Panc1 (cell line): Measurements from ENCODE around the gene GPC6.

Experiments used
- SIN3A ChIP-seq: IDR thresholded peaks from 2 replicates; pipeline ENCODE4 v1.6.1; 2012; ENCODE audit warnings: low read depth, mild to moderate bottlenecking, low read length, moderate library complexity, borderline replicate concordance; ENCODE audit not compliant: insufficient read depth
- TF ChIP-seq, protein P1 (sequence below), 2 experiments: IDR thresholded peaks; 2 replicates each; pipeline ENCODE4 v1.6.1; 2011 to 2012; ENCODE audit warnings: low read depth in 2 of 2, control low read depth in 1 of 2, low read length in 1 of 2, mild to moderate bottlenecking in 1 of 2, moderate library complexity in 1 of 2; ENCODE audit not compliant: insufficient read depth in 1 of 2
- TF ChIP-seq, protein P2 (sequence below): fragments of 450-650 bp; IDR thresholded peaks from 2 replicates; pipeline ENCODE4 v1.5.1; 2017; ENCODE audit warnings: mild to moderate bottlenecking

DNA sequence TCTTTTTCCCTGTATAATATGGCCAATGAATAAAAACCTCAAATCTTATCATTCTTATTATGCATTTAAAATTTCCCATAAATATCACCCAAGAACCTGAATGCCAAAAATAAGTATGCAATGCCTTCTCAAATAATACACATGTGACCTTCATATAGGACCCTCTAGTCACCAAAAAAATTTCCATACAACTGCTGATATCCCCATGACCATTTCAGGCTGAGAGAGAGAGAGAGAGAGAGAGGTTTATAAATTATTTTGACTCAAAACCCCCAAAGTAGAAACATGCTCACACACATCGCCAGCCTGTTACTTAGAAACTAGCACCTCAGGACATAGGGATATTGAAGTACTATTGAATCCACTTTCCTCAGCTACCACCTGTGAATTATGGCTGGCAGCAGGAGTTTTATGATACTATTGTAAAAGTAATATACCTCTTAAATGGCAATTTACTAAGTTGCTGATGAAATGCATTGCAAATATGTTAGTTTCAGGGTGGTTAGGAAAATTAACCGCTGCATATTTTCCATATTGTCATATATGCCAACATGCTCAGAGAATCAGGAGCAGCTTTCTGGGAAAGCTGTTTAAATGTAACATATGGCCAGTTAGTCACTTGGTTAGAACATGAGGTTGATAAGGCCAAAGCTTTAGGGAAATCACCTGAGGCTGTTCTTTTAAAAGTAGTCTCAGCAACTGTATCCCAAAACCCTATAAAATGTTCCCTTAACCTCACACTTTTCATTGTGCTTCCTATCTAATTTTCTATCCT is 1022.0 kb downstream of the GPC6 start:
- TF ChIP-seq, protein P1, sequence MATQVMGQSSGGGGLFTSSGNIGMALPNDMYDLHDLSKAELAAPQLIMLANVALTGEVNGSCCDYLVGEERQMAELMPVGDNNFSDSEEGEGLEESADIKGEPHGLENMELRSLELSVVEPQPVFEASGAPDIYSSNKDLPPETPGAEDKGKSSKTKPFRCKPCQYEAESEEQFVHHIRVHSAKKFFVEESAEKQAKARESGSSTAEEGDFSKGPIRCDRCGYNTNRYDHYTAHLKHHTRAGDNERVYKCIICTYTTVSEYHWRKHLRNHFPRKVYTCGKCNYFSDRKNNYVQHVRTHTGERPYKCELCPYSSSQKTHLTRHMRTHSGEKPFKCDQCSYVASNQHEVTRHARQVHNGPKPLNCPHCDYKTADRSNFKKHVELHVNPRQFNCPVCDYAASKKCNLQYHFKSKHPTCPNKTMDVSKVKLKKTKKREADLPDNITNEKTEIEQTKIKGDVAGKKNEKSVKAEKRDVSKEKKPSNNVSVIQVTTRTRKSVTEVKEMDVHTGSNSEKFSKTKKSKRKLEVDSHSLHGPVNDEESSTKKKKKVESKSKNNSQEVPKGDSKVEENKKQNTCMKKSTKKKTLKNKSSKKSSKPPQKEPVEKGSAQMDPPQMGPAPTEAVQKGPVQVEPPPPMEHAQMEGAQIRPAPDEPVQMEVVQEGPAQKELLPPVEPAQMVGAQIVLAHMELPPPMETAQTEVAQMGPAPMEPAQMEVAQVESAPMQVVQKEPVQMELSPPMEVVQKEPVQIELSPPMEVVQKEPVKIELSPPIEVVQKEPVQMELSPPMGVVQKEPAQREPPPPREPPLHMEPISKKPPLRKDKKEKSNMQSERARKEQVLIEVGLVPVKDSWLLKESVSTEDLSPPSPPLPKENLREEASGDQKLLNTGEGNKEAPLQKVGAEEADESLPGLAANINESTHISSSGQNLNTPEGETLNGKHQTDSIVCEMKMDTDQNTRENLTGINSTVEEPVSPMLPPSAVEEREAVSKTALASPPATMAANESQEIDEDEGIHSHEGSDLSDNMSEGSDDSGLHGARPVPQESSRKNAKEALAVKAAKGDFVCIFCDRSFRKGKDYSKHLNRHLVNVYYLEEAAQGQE (IDR thresholded peaks at IDR 0.05; ENCODE audit: insufficient read depth in 1 of 2, low read depth in 2 of 2, low read length in 1 of 2) = no peak
- TF ChIP-seq, protein P2, sequence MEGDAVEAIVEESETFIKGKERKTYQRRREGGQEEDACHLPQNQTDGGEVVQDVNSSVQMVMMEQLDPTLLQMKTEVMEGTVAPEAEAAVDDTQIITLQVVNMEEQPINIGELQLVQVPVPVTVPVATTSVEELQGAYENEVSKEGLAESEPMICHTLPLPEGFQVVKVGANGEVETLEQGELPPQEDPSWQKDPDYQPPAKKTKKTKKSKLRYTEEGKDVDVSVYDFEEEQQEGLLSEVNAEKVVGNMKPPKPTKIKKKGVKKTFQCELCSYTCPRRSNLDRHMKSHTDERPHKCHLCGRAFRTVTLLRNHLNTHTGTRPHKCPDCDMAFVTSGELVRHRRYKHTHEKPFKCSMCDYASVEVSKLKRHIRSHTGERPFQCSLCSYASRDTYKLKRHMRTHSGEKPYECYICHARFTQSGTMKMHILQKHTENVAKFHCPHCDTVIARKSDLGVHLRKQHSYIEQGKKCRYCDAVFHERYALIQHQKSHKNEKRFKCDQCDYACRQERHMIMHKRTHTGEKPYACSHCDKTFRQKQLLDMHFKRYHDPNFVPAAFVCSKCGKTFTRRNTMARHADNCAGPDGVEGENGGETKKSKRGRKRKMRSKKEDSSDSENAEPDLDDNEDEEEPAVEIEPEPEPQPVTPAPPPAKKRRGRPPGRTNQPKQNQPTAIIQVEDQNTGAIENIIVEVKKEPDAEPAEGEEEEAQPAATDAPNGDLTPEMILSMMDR = no peak
- no peak for TF ChIP-seq SIN3A
